ENCODE data around the gene PIGO. TPM values are rescaled to one million over a fixed set of nuclear protein-coding genes. Genes with fewer than 3 reads are reported as not detected.
A peak's percentile ranks its signal among the peaks of the same experiment; 100 is the strongest.

The PIGO gene
- polyA plus RNA-seq, 1 donor from 2014 or later, result 23.9 TPM

DNA sequence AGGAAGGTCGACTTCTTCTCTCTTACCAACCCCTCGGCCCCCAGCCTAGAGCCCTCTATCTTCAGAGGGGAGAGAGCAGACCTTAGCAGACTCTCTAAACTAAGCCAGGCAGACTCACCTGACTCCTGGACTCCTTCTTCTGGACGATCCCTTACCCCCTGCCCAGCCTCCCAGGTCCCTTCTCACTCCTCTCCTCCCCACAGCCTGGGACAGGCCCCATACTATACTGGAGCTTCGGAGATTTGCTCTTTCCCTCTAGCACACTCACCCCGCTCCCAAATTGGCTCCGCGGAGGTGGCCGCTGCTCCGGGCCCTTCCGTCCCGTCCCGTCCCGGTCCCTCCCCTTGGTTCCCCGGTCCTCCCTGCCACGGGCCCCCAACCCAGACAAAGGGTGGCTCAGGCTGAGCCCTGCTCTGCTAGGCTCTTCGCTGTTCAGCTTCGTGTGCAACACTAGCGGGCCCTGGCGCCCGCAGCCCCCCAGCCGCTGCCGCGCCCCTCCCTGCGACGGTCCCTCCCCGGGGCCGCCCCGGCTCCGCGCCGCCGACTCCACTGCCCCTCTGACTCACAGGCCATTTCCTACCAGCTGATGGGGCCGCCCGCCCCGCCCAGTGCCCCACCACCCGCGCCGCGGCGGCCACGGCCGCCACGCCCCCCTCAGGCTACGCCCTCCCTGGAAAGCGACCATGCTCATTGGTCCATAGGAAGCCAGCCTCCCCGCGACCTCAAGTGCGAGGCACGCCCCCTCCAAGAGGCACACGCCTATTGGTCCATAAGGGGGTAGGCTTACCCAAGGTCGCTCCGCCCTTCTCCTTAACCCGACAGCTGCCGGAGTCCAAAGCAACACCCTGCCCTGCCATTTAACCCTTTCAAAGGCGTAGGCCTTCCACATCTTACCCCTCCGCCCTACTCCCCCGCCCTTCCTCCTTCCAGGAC is 14.9 kb upstream of the PIGO start:
- Mint-ChIP-seq H3K4me3 (peak overlapping the region; percentile 74 to 94 (median 80)), H3K9me3 (no peaks in the 10 kb centered on the region), H3K36me3 (no peaks in the 10 kb centered on the region), H3K4me1 (peaks cover 30 to 37% (median 35%) of the 10 kb centered on the region in 3 donors), H3K27me3 (no peaks in the 10 kb centered on the region), H3K27ac (peak overlapping the region; percentile 54 to 81 (median 57))

DNA sequence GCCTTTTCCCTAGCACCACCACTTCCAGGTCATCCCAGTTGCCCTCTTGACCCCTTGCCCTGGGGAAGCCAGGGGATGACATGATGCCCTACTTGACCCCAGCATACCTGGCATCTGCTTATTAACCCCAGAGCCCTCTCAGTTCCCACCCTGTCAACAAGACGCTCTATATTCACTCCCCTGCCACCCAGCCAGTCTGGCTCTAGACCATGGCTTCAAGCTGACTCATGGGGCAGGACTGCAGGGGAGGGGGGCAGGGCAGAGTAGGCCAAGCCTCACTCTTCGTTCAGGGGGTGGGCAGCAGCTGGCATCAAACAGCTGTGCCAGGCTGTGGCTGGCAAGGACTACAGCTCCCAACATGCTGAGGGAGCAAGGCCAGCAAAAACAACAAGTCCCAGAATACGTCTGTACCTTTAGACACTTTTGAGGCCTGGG is 14.0 kb upstream of the PIGO start:
- Mint-ChIP-seq H3K27ac (peak overlapping the region in 2 of 3 donors; percentile 54 to 57), H3K36me3 (no peaks in the 10 kb centered on the region), H3K27me3 (no peaks in the 10 kb centered on the region), H3K4me1 (peaks cover 28 to 33% (median 30%) of the 10 kb centered on the region in 3 donors), H3K4me3 (peak overlapping the region in 3 of 4 donors; percentile 74 to 94 (median 82)), H3K9me3 (no peaks in the 10 kb centered on the region)

DNA sequence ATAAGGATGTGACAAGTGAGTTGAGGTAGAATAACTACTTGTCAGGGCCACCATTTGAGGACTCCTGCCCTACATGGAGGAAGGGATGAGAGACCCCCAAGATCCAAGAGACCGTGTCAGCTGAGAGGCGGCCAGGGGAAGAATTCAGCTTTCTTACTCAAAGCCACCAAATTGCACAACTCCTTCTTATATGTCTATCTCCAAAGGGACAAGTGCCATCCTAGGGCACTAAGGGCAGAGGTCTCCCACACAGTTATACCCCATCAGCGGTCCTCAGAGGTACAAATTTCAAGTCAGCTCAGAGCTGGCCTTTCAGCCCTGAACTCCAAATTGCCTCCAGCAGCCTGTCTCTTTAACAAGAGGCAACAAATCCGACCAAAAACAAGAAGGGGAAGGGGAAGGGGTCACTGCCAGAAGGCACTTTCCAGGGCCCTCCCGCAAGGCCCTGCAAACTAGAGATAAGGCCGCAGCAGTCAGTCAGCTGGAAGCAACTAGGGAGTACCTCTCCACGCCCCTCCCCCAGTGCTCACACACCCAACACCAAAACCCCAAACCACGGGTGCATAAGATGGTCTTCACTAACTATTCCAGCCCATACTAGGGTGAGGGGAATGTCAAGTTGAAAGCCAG is 12.7 kb upstream of the PIGO start:
- Mint-ChIP-seq H3K27me3 (no peaks in the 10 kb centered on the region), H3K27ac (peak overlapping the region in 2 of 3 donors; percentile 43 to 80), H3K9me3 (no peaks in the 10 kb centered on the region), H3K36me3 (no peaks in the 10 kb centered on the region), H3K4me1 (peaks cover 18 to 22% (median 20%) of the 10 kb centered on the region in 3 donors), H3K4me3 (peak overlapping the region in 1 of 4 donors; percentile 74)

DNA sequence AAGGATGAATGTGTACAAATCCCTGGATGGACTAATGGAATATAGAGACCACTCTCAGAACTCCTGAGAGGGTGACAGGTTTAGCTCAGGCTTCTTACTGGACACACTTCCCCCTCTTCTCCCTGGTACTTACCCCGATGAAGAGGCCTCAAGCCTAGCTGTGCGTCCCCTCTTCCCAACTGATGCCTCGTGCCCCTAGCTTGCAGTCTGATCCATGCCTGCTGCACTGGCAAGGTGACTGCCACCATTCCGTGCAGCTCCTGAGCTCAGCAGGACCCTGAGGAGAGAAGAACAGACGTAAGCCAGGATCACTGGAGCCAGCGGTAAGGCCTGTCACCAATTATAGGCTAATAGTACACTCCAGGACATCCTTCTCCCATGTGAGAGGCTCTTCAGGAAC is 12.1 kb upstream of the PIGO start:
- Mint-ChIP-seq H3K9me3 (no peaks in the 10 kb centered on the region), H3K4me1 (peaks cover 13 to 19% (median 17%) of the 10 kb centered on the region in 3 donors), H3K4me3 (peak overlapping the region in 1 of 4 donors; percentile 74), H3K27ac (peak overlapping the region in 2 of 3 donors; percentile 12 to 80), H3K36me3 (no peaks in the 10 kb centered on the region), H3K27me3 (no peaks in the 10 kb centered on the region)

DNA sequence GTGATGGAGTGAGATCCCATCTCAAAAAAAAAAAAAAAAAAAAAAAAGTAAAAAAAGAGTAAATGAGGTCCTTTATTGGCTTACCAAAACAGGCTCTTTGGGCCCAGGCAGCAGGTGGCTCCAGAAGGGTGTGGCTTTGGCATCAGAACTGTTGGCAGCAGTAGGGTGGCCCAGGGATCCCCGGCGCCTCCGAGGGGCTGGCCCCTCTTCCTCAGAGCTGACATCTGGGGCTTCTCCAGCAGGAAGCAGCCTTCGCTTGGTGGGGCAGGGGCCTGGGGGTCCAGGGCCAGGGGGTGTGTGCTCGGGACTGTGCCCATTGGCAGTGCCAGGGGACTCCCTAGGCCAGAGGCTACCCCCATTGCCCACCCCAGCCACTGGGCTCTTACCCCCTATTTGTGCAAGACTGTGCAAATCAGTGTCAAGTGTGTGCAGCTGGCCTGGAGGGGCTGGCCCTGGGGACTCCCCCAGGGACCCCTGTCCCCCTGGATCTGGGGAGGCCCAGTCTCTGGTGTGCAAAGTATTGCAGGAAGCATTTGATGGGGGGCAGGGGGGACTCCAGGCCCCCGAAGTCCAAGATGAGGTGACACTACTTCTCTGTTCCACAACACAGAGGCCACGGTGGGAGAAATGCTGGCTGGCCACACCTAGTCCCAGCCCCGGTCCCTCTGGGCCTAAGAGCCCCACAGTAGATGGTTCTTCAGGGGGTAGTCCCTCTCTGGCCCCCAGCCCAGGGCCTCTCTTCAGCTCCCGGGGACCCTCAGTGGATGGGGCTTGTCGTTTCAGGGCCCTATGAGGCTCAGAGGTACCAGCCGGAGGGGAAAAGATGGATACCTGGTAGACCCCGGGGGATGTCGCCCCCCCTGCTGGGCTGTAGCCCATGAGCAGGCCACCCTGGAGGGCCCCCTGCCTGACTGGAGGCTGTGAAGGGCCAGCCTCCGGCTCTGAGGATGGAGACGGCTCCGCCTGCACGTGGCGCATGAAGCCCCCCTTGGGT is 11.2 kb upstream of the PIGO start:
- H3K27ac Mint-ChIP-seq, result no peak overlapping the region
- H3K4me3 Mint-ChIP-seq, result peak overlapping the region in 1 of 4 donors; percentile 33
- no peaks in the 10 kb centered on the region for H3K9me3 Mint-ChIP-seq
- peaks cover 19 to 24% (median 23%) of the 10 kb centered on the region in 3 donors for H3K4me1 Mint-ChIP-seq
- H3K36me3 Mint-ChIP-seq, result no peaks in the 10 kb centered on the region
- no peaks in the 10 kb centered on the region for H3K27me3 Mint-ChIP-seq

DNA sequence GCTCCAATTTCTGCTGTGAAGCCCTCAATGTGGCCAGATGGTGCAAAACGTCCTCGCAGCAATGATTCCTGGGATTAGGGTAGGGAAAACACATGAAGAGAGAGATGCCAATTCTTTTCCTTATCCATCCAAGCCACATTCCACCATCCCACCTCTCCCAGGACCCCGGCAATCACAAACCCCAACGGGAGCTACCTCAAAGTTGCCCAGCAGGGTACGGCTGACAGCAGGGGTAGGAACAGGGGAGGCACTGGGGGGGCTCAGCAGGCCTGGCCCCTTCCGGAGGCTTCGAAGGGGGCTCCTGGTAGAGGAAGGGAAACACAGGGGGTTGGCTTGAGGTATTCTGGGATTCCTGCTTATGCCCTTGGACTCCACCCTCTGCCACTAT is 9.9 kb upstream of the PIGO start:
- H3K36me3 Mint-ChIP-seq, result no peaks in the 10 kb centered on the region
- H3K27me3 Mint-ChIP-seq, result no peaks in the 10 kb centered on the region

DNA sequence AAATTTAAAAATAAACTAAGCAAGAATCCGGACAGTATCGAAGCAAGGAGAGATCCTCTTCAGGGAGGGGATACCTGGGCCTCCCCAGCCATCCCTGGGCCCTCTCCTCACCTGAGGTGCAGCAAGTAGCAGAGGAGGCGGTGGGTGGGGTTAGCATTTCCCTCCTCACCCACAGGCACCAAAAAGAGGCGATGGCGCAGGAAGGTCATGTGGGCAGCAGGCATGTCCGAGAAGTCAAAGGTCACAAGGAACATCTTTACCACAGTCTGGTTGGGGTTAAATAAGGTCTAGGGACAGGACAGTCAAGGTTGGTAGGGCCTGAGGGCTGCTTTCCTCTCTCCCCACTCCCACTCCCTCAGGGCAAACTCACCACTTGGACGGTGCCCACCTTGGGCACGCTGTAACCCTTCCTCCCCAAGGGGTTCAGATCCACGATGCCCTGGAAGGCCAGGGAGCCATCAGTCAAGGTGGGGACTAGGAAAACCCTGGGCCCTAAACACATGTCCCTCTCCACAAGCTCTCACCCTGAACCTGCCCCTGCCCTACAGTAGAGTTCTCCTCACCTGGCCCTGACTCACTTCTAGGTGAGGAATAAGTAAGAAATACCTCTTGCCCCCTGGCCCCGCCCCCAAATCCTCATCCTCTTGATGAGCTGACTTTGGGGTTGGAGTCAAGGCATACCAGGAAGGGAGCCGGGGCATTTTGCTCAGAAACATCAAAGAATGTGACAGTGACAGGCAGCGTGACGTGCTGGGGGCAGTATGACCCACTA is 9.4 kb upstream of the PIGO start:
- H3K9me3 Mint-ChIP-seq, result no peaks in the 10 kb centered on the region
- peaks cover 8 to 21% (median 9%) of the 10 kb centered on the region in 3 donors for H3K4me1 Mint-ChIP-seq
- H3K27ac Mint-ChIP-seq, result peak overlapping the region in 1 of 3 donors; percentile 46
- no peaks in the 10 kb centered on the region for H3K27me3 Mint-ChIP-seq
- no peak overlapping the region for H3K4me3 Mint-ChIP-seq
- peaks cover 2% of the 10 kb centered on the region for H3K36me3 Mint-ChIP-seq

More for the DNA sequence above, 9.9 kb upstream of the PIGO start:
- Mint-ChIP-seq H3K4me1 (peaks cover 11 to 24% (median 14%) of the 10 kb centered on the region in 3 donors), H3K4me3 (no peak overlapping the region), H3K9me3 (no peaks in the 10 kb centered on the region), H3K27ac (peak overlapping the region in 1 of 3 donors; percentile 46)

DNA sequence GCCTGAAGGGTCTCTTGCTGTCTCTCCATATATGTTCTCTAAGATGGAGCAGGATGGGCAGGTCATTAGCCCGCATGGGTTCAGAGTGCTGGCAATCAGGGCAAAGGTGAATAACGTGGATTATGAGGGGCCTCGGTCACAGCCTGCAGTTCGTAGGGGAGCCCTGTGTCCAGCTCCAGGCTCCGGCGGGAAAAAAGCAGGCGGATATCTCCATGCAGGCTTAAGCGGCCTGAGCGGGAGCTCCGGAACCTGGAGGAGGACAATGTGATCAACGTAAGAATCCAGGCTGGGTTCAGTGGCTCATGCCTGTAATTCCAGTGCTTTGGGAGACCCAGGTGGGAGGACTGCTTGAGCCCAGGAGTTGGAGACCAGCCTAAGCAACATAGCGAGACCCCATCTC is 8.7 kb upstream of the PIGO start:
- Mint-ChIP-seq H3K4me1 (peaks cover 6 to 19% (median 10%) of the 10 kb centered on the region in 3 donors), H3K27me3 (no peaks in the 10 kb centered on the region), H3K9me3 (no peaks in the 10 kb centered on the region), H3K27ac (no peak overlapping the region), H3K36me3 (peaks cover 2% of the 10 kb centered on the region), H3K4me3 (no peak overlapping the region)

DNA sequence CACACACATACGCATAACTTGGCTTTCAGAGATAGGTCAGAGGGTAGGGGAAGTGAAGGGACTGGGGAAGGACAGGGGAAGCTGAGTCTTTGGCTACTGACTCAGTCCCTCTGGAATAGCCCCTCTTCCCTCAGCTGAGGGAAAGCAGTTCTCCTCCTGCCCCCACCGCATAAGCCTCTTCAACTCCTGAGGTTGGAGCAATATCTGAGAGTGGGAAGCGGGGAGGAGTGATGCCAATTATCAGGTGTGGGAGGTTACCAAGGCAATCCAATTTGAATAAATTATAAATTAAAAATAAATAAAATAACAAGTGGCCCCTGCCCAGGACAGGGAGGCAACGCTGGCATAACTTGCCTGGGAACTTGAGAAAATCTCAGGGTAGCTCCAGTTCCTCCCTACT is 8.2 kb upstream of the PIGO start:
- Mint-ChIP-seq H3K27ac (peak overlapping the region in 2 of 3 donors; percentile 37 to 99), H3K9me3 (no peaks in the 10 kb centered on the region), H3K4me1 (peaks cover 6 to 19% (median 10%) of the 10 kb centered on the region in 3 donors), H3K36me3 (peaks cover 2% of the 10 kb centered on the region), H3K4me3 (no peak overlapping the region), H3K27me3 (no peaks in the 10 kb centered on the region)

DNA sequence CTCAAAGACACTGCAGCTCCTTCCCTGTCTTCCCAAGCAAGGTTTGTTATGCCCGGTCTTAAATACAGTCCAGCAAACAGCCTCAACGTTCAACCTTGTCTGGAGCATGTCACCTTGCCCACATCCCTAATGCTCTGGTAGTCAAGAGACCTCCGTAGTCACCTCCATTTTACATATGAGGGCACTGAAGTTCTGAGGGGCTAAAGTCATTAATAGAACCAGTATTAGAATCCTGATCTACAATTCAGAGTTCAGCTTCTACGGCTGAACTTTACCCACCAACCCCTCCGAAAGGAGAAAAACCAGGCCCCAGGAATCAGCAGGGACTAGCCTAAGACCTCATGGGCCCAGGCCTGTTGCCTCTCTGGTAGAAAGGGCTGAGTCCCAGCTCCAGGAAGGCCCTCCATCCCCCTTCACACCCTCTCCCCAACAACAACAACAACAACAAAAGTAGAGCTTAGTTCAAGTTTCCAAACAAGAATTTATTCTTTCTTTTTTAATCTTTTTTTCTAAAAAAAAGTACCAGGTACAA is 7.3 kb upstream of the PIGO start:
- no peaks in the 10 kb centered on the region for H3K9me3 Mint-ChIP-seq
- peaks cover 6 to 18% (median 10%) of the 10 kb centered on the region in 3 donors for H3K4me1 Mint-ChIP-seq
- H3K4me3 Mint-ChIP-seq, result peak overlapping the region; percentile 86 to 97 (median 93)

DNA sequence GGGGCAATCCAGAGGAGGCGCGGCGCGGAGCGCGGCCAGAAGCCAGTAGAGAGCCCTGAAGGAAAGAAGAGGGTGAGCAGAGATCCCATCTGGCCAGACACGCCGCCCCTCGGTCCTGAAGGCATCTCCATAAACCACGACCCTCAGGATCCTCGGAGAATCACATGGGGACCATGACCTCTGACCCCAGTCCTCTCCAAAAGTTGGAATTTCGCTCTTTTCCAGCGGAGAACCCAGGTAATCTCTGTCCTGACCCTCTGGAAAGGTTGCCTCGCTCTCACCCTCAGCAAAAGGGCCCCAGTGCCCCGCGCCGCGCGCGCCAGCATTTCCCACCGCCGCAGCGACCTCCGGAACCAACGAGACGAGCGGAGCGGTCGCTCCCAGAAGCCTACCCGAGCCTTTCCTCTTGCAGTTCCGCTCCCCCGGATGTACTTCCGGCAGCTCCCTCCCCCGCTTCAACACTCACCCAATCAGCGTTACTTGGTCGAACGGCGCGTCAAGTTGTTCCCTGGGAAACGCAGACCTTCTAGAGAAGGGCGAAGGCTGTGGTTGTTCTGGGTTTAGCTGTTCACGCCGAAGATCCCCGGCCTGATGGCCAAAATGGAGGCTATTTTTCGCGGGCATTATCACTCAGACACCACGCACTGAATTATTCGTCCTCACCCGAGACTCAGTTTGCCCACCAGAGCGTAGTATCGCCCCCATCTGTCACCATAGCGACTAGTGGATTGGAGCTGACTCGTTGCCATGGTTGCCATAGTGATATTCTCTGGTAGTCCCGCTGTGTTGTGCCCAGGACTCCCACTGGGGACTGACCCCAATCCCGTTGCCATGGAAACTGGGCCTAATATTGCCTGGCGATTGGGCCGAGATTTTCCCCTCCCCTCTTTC is 6.6 kb upstream of the PIGO start, which contains the start of gene STOML2:
TSS of gene STOML2 (minus strand) at position 363 of the 891 bp plus-strand sequence. CDS start at position 326, 37 bp downstream.
- Mint-ChIP-seq H3K4me3 (peak within 1 kb of the TSS; percentile 86 to 97 (median 93)), H3K27ac (peak within 1 kb of the TSS; percentile 79 to 99 (median 98)), H3K4me1 (peaks cover 6 to 18% (median 10%) of the 10 kb centered on the region in 3 donors)

More for the DNA sequence above, 7.3 kb upstream of the PIGO start:
- no peaks in the 10 kb centered on the region for H3K27me3 Mint-ChIP-seq
- peaks cover 2% of the 10 kb centered on the region for H3K36me3 Mint-ChIP-seq
- H3K27ac Mint-ChIP-seq, result peak overlapping the region; percentile 79 to 99 (median 98)

DNA sequence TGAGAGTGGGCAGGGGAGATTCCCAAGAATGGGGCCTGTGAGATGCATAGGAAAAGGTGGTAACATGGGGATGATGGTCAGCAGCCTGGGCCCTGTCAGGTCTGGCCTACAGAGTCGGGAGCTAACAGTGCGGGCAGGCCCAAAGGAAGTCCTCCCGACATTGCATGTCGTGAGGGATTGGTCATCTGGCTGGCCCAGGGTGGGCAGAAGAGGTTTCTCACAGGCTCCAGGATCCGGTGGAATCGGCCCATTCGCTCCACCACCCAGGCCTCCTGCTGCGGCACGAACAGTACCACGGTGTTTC is 6.0 kb upstream of the PIGO start:
- H3K4me3 Mint-ChIP-seq, result peak overlapping the region; percentile 86 to 97 (median 93)
- H3K36me3 Mint-ChIP-seq, result peaks cover 3% of the 10 kb centered on the region
- peaks cover 6 to 18% (median 13%) of the 10 kb centered on the region in 3 donors for H3K4me1 Mint-ChIP-seq
- no peaks in the 10 kb centered on the region for H3K9me3 Mint-ChIP-seq
- H3K27ac Mint-ChIP-seq, result peak overlapping the region; percentile 79 to 99 (median 98)
- no peaks in the 10 kb centered on the region for H3K27me3 Mint-ChIP-seq

More for the DNA sequence above, 6.6 kb upstream of the PIGO start, which contains the start of gene STOML2:
- Mint-ChIP-seq H3K27me3 (no peaks in the 10 kb centered on the region), H3K36me3 (peaks cover 3% of the 10 kb centered on the region), H3K9me3 (no peaks in the 10 kb centered on the region)

Data from IgD-negative memory B cell (primary cell).